Gastroesophageal sphincter (tissue), 2 donors: Measurements from ENCODE around the gene AP4E1.
"Not testable (repeated sequence)": the region's sequence is repeated elsewhere in the genome, so short reads cannot be mapped to it uniquely, and the experiment has no call there.

Experiments
- EP300 ChIP-seq: sonication (generic); formaldehyde crosslinking; IDR thresholded peaks from one replicate; pipeline ENCODE4 v1.6.1; 2017; ENCODE audit warnings: antibody characterized with exemption, mild to moderate bottlenecking
- POLR2A ChIP-seq, 2 donors: fragments of 450-650 bp; IDR thresholded peaks; one replicate each; pipeline ENCODE4 v1.6.1; 2017; ENCODE audit warnings: antibody characterized with exemption in 2 of 2, mild to moderate bottlenecking in 2 of 2, moderate library complexity in 1 of 2

- TF ChIP-seq POLR2A (IDR thresholded peaks at IDR 0.05); EP300: not testable (repeated sequence)
Observed at GRCh38 chr15:50875238-50875637, 33.2 kb upstream of the AP4E1 start.
